ENCODE data around the gene TFAP2E. TPM values are rescaled to one million over a fixed set of nuclear protein-coding genes. Genes with fewer than 3 reads are reported as not detected.

The TFAP2E gene
- polyA plus RNA-seq, 1 donor from 2014 or later, result 7.0 TPM

- Histone ChIP-seq H4K20me1 (ENCODE audit: insufficient read depth) (no peaks in the 10 kb centered on the region), H3K79me2 (replicated peaks; ENCODE audit: insufficient read depth, low read length) (peaks cover 24% of the 10 kb centered on the region), H3K27ac (ENCODE audit: low read length) (no peak overlapping the region), H3K9me3 (ENCODE audit: low read length) (no peaks in the 10 kb centered on the region), H3F3A (ENCODE audit: insufficient read depth, low read length, poor library complexity, severe bottlenecking) (no peaks in the 10 kb centered on the region), H3K4me3 (ENCODE audit: low read length) (no peak overlapping the region), H3K4me2 (ENCODE audit: low read length) (no peak overlapping the region), H3K9me2 (ENCODE audit: insufficient read depth, low read length) (no peaks in the 10 kb centered on the region), H3K27me3 (ENCODE audit: insufficient read depth, low read depth, low read length) (no peaks in the 10 kb centered on the region), H2AFZ (ENCODE audit: low read depth, low read length) (no peak overlapping the region), H3K9ac (ENCODE audit: low read length) (no peak overlapping the region), H3K36me3 (ENCODE audit: insufficient read depth, low read length) (no peaks in the 10 kb centered on the region)
- no peak for TF ChIP-seq MXI1 (conservative IDR thresholded peaks at IDR 0.05; ENCODE audit: poor library complexity, severe bottlenecking)
- TF ChIP-seq CTCF (IDR thresholded peaks at IDR 0.05; ENCODE audit: poor library complexity, severe bottlenecking), result no peak
- TF ChIP-seq TAF1 (IDR thresholded peaks at IDR 0.05; ENCODE audit: low read depth), result no peak
- no peak for TF ChIP-seq POLR2AphosphoS5 (IDR thresholded peaks at IDR 0.05)
- TF ChIP-seq REST (IDR thresholded peaks at IDR 0.05; ENCODE audit: borderline replicate concordance), result no peak
- no peak for TF ChIP-seq EZH2 (IDR thresholded peaks at IDR 0.05; ENCODE audit: borderline replicate concordance, insufficient read depth, low read length, poor library complexity, severe bottlenecking)
- no peak for TF ChIP-seq EP300 (conservative IDR thresholded peaks at IDR 0.05; ENCODE audit: poor library complexity, severe bottlenecking)
- no peak for TF ChIP-seq SMC3 (conservative IDR thresholded peaks at IDR 0.05; ENCODE audit: poor library complexity)
- no peak for TF ChIP-seq RAD21 (conservative IDR thresholded peaks at IDR 0.05)
Observed at GRCh38 chr1:35633547-35633946, 60.4 kb downstream of the TFAP2E start.

GRCh38 chr1:35637401-35637809, 64.3 kb downstream of the TFAP2E start:
- H2AFZ ChIP-seq (ENCODE audit: low read depth, low read length), result no peak overlapping the region
- no peaks in the 10 kb centered on the region for H3K36me3 ChIP-seq (ENCODE audit: insufficient read depth, low read length)
- H3K4me2 ChIP-seq (ENCODE audit: low read length), result no peak overlapping the region
- no peak overlapping the region for H3K9ac ChIP-seq (ENCODE audit: low read length)
- no peaks in the 10 kb centered on the region for H4K20me1 ChIP-seq (ENCODE audit: insufficient read depth)
- peaks cover 47% of the 10 kb centered on the region for H3K79me2 ChIP-seq (replicated peaks; ENCODE audit: insufficient read depth, low read length)
- no peaks in the 10 kb centered on the region for H3K9me3 ChIP-seq (ENCODE audit: low read length)
- TF ChIP-seq POLR2AphosphoS5 (IDR thresholded peaks at IDR 0.05), result no peak
- no peak for TF ChIP-seq SMC3 (conservative IDR thresholded peaks at IDR 0.05; ENCODE audit: poor library complexity)
- no peak for TF ChIP-seq MXI1 (conservative IDR thresholded peaks at IDR 0.05; ENCODE audit: poor library complexity, severe bottlenecking)
- no peak for TF ChIP-seq RAD21 (conservative IDR thresholded peaks at IDR 0.05)
- TF ChIP-seq REST (IDR thresholded peaks at IDR 0.05; ENCODE audit: borderline replicate concordance), result no peak
- no peak for TF ChIP-seq TAF1 (IDR thresholded peaks at IDR 0.05; ENCODE audit: low read depth)
- no peak for TF ChIP-seq EP300 (conservative IDR thresholded peaks at IDR 0.05; ENCODE audit: poor library complexity, severe bottlenecking)
- TF ChIP-seq CTCF (IDR thresholded peaks at IDR 0.05; ENCODE audit: poor library complexity, severe bottlenecking), result no peak
- no peak for TF ChIP-seq EZH2 (IDR thresholded peaks at IDR 0.05; ENCODE audit: borderline replicate concordance, insufficient read depth, low read length, poor library complexity, severe bottlenecking)
- no peaks in the 10 kb centered on the region for H3F3A ChIP-seq (ENCODE audit: insufficient read depth, low read length, poor library complexity, severe bottlenecking)
- no peaks in the 10 kb centered on the region for H3K9me2 ChIP-seq (ENCODE audit: insufficient read depth, low read length)
- H3K4me3 ChIP-seq (ENCODE audit: low read length), result no peak overlapping the region
- no peak overlapping the region for H3K27ac ChIP-seq (ENCODE audit: low read length)
- no peaks in the 10 kb centered on the region for H3K27me3 ChIP-seq (ENCODE audit: insufficient read depth, low read depth, low read length)
